ENCODE results near the gene CARF.
"Not testable (repeated sequence)": the region's sequence is repeated elsewhere in the genome, so short reads cannot be mapped to it uniquely, and the experiment has no call there.

CARF gene

GRCh38 chr2:202965810-202966460 is 53.9 kb downstream of the CARF start:
- TF ChIP-seq SPI1 (IDR thresholded peaks at IDR 0.05; ENCODE audit: borderline replicate concordance, low read depth), result no peak
- no peak for TF ChIP-seq REST (IDR thresholded peaks at IDR 0.05; ENCODE audit: insufficient replicate concordance, low read depth)
- no peak for TF ChIP-seq GABPA (IDR thresholded peaks at IDR 0.05; ENCODE audit: low read depth)
- no peak for TF ChIP-seq POLR2AphosphoS5 (IDR thresholded peaks at IDR 0.05; ENCODE audit: low read depth)
- TF ChIP-seq CTCF (IDR thresholded peaks at IDR 0.05; ENCODE audit: insufficient read depth, low read length), result no peak
- peak; percentile 5 to 48 for DNase-seq (ENCODE audit: low read depth in 1 of 2, low spot score in 1 of 2)
- H3K4me3 ChIP-seq (replicated peaks; ENCODE audit: insufficient read depth, low read length), result no peak overlapping the region
- no peaks in the 10 kb centered on the region for H3K27me3 ChIP-seq (ENCODE audit: insufficient read depth, poor library complexity, severe bottlenecking)
- H3K27ac ChIP-seq (replicated peaks), result 0 out of 2 replicates have a peak overlapping the region, but pooled peaks have one; percentile 8

- not testable (repeated sequence) for H3K27ac ChIP-seq (replicated peaks); DNase-seq (ENCODE audit: low read depth in 1 of 2, low spot score in 1 of 2); H3K27me3 ChIP-seq (ENCODE audit: insufficient read depth, poor library complexity, severe bottlenecking); H3K4me3 ChIP-seq (replicated peaks; ENCODE audit: insufficient read depth, low read length)
Observed at GRCh38 chr2:202969404-202969803, 57.3 kb downstream of the CARF start.

GRCh38 chr2:202976809-202977208 is 64.7 kb downstream of the CARF start:
- no peak for DNase-seq (ENCODE audit: low read depth in 1 of 2, low spot score in 1 of 2)
- no peak for TF ChIP-seq REST (IDR thresholded peaks at IDR 0.05; ENCODE audit: insufficient replicate concordance, low read depth)
- TF ChIP-seq POLR2AphosphoS5 (IDR thresholded peaks at IDR 0.05; ENCODE audit: low read depth), result no peak
- TF ChIP-seq SPI1 (IDR thresholded peaks at IDR 0.05; ENCODE audit: borderline replicate concordance, low read depth), result no peak
- no peak for TF ChIP-seq CTCF (IDR thresholded peaks at IDR 0.05; ENCODE audit: insufficient read depth, low read length)
- TF ChIP-seq GABPA (IDR thresholded peaks at IDR 0.05; ENCODE audit: low read depth), result no peak
- Histone ChIP-seq H3K27ac (replicated peaks) (no peak overlapping the region), H3K27me3 (ENCODE audit: insufficient read depth, poor library complexity, severe bottlenecking) (no peaks in the 10 kb centered on the region), H3K4me3 (replicated peaks; ENCODE audit: insufficient read depth, low read length) (no peak overlapping the region)

GRCh38 chr2:202982779-202983491 is 70.9 kb downstream of the CARF start:
- TF ChIP-seq SPI1 (IDR thresholded peaks at IDR 0.05; ENCODE audit: borderline replicate concordance, low read depth), result no peak
- no peak for TF ChIP-seq REST (IDR thresholded peaks at IDR 0.05; ENCODE audit: insufficient replicate concordance, low read depth)
- no peak for TF ChIP-seq CTCF (IDR thresholded peaks at IDR 0.05; ENCODE audit: insufficient read depth, low read length)
- no peak for TF ChIP-seq POLR2AphosphoS5 (IDR thresholded peaks at IDR 0.05; ENCODE audit: low read depth)
- no peak for TF ChIP-seq GABPA (IDR thresholded peaks at IDR 0.05; ENCODE audit: low read depth)
- Histone ChIP-seq H3K27me3 (ENCODE audit: insufficient read depth, poor library complexity, severe bottlenecking) (no peaks in the 10 kb centered on the region), H3K27ac (replicated peaks) (no peak overlapping the region)

More at GRCh38 chr2:202982779-202983491, 70.9 kb downstream of the CARF start:
- no peak for DNase-seq (ENCODE audit: low read depth in 1 of 2, low spot score in 1 of 2)
- H3K4me3 ChIP-seq (replicated peaks; ENCODE audit: insufficient read depth, low read length), result no peak overlapping the region
